Stomach (tissue), 4 donors: ENCODE measurements around the gene KIF3B.

Source experiments
- EP300 ChIP-seq: sonication (generic); formaldehyde crosslinking; IDR thresholded peaks from one replicate; pipeline ENCODE4 v1.6.1; 2017; ENCODE audit warnings: antibody characterized with exemption
- POLR2A ChIP-seq, 4 donors: fragments of 450-650 bp; IDR thresholded peaks; one replicate each; pipeline ENCODE4 v1.6.1; 2016; ENCODE audit warnings: antibody characterized with exemption in 4 of 4, control low read depth in 2 of 4, mild to moderate bottlenecking in 1 of 4, moderate library complexity in 1 of 4
- TF ChIP-seq, protein P1 (sequence below), 7 experiments: fragments of 450-650 bp in 4 of 7; fragments of 200-600 bp in 3 of 7; sonication (generic) in 3 of 7; IDR thresholded peaks; one replicate each; pipeline ENCODE4 v1.5.1; 2016 to 2019; ENCODE audit warnings: antibody characterized with exemption in 7 of 7, control low read depth in 2 of 7, mild to moderate bottlenecking in 1 of 7

DNA sequence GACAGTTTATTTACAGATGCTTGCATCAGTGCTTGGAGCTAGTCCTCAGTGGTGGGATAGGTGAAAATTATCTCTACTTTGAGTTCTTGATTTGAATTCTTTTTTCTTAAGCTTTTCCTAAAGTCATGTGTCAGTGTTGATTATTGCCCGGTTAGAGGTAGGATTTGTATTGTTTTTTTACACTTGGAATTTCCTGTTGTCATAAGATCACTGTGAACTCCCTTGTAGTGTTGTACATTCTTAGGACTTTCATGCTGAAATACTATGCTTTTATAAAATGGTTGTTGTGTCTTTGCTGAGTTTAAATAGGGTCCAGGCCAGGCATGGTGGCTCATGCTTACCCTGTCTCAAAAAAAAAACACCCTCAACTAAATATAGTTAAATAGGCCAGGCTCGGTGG, 101.0 kb downstream of the KIF3B start:
- TF ChIP-seq EP300, result no peak
- TF ChIP-seq, protein P1, sequence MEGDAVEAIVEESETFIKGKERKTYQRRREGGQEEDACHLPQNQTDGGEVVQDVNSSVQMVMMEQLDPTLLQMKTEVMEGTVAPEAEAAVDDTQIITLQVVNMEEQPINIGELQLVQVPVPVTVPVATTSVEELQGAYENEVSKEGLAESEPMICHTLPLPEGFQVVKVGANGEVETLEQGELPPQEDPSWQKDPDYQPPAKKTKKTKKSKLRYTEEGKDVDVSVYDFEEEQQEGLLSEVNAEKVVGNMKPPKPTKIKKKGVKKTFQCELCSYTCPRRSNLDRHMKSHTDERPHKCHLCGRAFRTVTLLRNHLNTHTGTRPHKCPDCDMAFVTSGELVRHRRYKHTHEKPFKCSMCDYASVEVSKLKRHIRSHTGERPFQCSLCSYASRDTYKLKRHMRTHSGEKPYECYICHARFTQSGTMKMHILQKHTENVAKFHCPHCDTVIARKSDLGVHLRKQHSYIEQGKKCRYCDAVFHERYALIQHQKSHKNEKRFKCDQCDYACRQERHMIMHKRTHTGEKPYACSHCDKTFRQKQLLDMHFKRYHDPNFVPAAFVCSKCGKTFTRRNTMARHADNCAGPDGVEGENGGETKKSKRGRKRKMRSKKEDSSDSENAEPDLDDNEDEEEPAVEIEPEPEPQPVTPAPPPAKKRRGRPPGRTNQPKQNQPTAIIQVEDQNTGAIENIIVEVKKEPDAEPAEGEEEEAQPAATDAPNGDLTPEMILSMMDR (IDR thresholded peaks at IDR 0.05), result no peak
- TF ChIP-seq POLR2A (IDR thresholded peaks at IDR 0.05), result no peak
